MM.1S (cell line): ENCODE measurements around the gene MEGF6.

Source experiments
- DNase-seq: peaks from one replicate; pipeline ENCODE4 v3.0.0-alpha.2; 2015
- H2AFZ ChIP-seq: fragments of 300-600 bp; sonication (generic); 2 replicates; pipeline ENCODE4 v1.6.0; 2016; ENCODE audit warnings: antibody characterized with exemption, low read length
- H3F3A ChIP-seq: fragments of 300-600 bp; sonication (generic); 2 replicates; pipeline ENCODE4 v1.6.1; 2016; ENCODE audit warnings: mild to moderate bottlenecking, antibody characterized with exemption, low read length, moderate library complexity, mixed read lengths; ENCODE audit not compliant: insufficient read depth
- H3K27ac ChIP-seq: fragments of 300-600 bp; sonication (generic); 2 replicates; pipeline ENCODE4 v1.5.1; 2016; ENCODE audit warnings: mild to moderate bottlenecking, low read length
- H3K27me3 ChIP-seq: fragments of 300-600 bp; sonication (generic); replicated peaks from 2 replicates; pipeline ENCODE4 v1.6.0; 2016; ENCODE audit warnings: low read length; ENCODE audit not compliant: insufficient read depth
- H3K36me3 ChIP-seq: fragments of 300-600 bp; sonication (generic); replicated peaks from 2 replicates; pipeline ENCODE4 v1.6.1; 2016; ENCODE audit warnings: mild to moderate bottlenecking, low read length, mixed read lengths; ENCODE audit not compliant: insufficient read depth
- H3K4me1 ChIP-seq: fragments of 300-600 bp; sonication (generic); 2 replicates; pipeline ENCODE4 v1.6.1; 2016; ENCODE audit warnings: low read length, mixed read lengths
- H3K4me2 ChIP-seq: fragments of 300-600 bp; sonication (generic); 2 replicates; pipeline ENCODE4 v1.6.0; 2016; ENCODE audit warnings: low read depth, low read length
- H3K4me3 ChIP-seq: fragments of 300-600 bp; sonication (generic); 2 replicates; pipeline ENCODE4 v1.5.1; 2016; ENCODE audit warnings: low read length, mixed read lengths
- H3K79me2 ChIP-seq: fragments of 300-600 bp; sonication (generic); 2 replicates; pipeline ENCODE4 v1.6.1; 2016; ENCODE audit warnings: mixed run types, low read length, mixed read lengths
- H3K9ac ChIP-seq: fragments of 300-600 bp; sonication (generic); 2 replicates; pipeline ENCODE4 v1.6.1; 2016; ENCODE audit warnings: low read length, mixed read lengths
- H3K9me2 ChIP-seq: fragments of 300-600 bp; sonication (generic); replicated peaks from 2 replicates; pipeline ENCODE4 v1.6.1; 2016; ENCODE audit warnings: mild to moderate bottlenecking, low read length, mixed read lengths; ENCODE audit not compliant: insufficient read depth
- H3K9me3 ChIP-seq: fragments of 300-600 bp; sonication (generic); replicated peaks from 2 replicates; pipeline ENCODE4 v1.6.1; 2016; ENCODE audit warnings: mild to moderate bottlenecking, low read length, mixed read lengths; ENCODE audit not compliant: insufficient read depth
- H4K20me1 ChIP-seq: fragments of 300-600 bp; sonication (generic); 2 replicates; pipeline ENCODE4 v1.6.1; 2016; ENCODE audit warnings: mild to moderate bottlenecking, low read length, moderate library complexity, mixed read lengths; ENCODE audit not compliant: insufficient read depth
- CTCF ChIP-seq: fragments of 300-600 bp; sonication (generic); IDR thresholded peaks from 2 replicates; pipeline ENCODE4 v1.5.1; 2016; ENCODE audit warnings: antibody characterized with exemption, low read length, mixed read lengths
- EZH2 ChIP-seq: fragments of 300-600 bp; sonication (generic); optimal IDR thresholded peaks from 2 replicates; pipeline ENCODE3; 2017; ENCODE audit warnings: low read depth, mild to moderate bottlenecking, antibody characterized with exemption, low read length, mixed read lengths
- EZH2phosphoT487 ChIP-seq: fragments of 300-600 bp; sonication (generic); IDR thresholded peaks from 2 replicates; pipeline ENCODE4 v1.6.1; 2018; ENCODE audit warnings: antibody characterized with exemption, low read length

Gene MEGF6

GRCh38 chr1:3535732-3536131 is 75.6 kb downstream of the MEGF6 start:
- no peaks in the 10 kb centered on the region for H3K36me3 ChIP-seq
- TF ChIP-seq EZH2phosphoT487 (no peak), EZH2 (no peak), CTCF (no peak)
- H4K20me1 ChIP-seq, result no peaks in the 10 kb centered on the region
- no peak overlapping the region for H2AFZ ChIP-seq
- no peak overlapping the region for H3K27ac ChIP-seq
- no peak overlapping the region for H3K9ac ChIP-seq
- no peak for DNase-seq
- no peak overlapping the region for H3K4me3 ChIP-seq
- H3F3A ChIP-seq, result no peaks in the 10 kb centered on the region
- no peaks in the 10 kb centered on the region for H3K9me2 ChIP-seq
- peaks cover 89% of the 10 kb centered on the region for H3K27me3 ChIP-seq
- H3K79me2 ChIP-seq, result no peaks in the 10 kb centered on the region
- no peak overlapping the region for H3K4me2 ChIP-seq
- H3K4me1 ChIP-seq, result no peaks in the 10 kb centered on the region
- H3K9me3 ChIP-seq, result no peaks in the 10 kb centered on the region

DNA sequence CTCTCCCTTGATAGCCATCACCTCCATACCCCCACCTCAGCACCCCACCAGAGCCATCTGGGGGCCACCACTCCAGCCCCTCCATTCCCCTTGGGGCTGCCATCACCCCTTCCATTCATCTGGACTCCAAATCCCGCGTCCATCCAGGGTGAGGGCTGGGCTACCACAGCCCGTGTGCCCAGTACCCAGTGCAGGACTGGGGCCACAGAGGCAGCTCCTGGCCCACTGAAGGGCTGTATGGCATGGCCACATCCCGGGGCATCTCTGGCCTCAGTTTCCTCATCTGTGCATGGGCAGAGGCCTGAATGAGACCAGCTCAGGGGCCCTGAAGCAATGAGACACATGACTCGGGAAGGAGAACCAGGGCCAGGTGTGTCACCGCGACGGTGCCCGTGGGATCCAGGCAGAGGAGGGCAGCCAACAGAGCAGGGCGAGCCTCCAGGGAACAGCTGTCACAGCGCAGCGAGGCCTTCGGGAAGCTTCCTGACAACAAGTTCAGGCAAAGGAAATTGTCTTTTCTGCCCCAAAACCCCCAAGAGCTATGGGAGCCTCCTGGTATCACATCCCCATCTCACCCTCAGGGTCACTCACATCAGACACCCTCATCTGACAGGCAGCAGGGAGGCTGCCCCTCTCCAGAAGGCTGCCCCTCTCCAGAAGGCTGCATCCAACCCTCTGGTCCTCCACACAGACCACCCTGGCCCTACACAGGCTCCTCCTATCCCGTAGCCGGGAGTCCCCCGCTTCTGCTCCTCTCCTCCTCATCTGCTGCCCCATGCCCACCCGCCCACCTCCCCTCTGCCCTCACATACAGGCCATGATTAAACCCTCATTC is 76.3 kb downstream of the MEGF6 start:
- H3K27ac ChIP-seq, result no peak overlapping the region
- no peak for TF ChIP-seq EZH2
- no peak for TF ChIP-seq EZH2phosphoT487
- no peak for TF ChIP-seq CTCF
- no peaks in the 10 kb centered on the region for H3K9me3 ChIP-seq
- no peaks in the 10 kb centered on the region for H3K4me1 ChIP-seq
- H3K9ac ChIP-seq, result no peak overlapping the region
- no peaks in the 10 kb centered on the region for H3F3A ChIP-seq
- no peaks in the 10 kb centered on the region for H3K9me2 ChIP-seq
- peaks cover 89% of the 10 kb centered on the region for H3K27me3 ChIP-seq
- no peak overlapping the region for H2AFZ ChIP-seq
- H4K20me1 ChIP-seq, result no peaks in the 10 kb centered on the region
- H3K79me2 ChIP-seq, result no peaks in the 10 kb centered on the region
- no peak overlapping the region for H3K4me3 ChIP-seq
- no peak for DNase-seq
- H3K4me2 ChIP-seq, result no peak overlapping the region
- H3K36me3 ChIP-seq, result no peaks in the 10 kb centered on the region

DNA sequence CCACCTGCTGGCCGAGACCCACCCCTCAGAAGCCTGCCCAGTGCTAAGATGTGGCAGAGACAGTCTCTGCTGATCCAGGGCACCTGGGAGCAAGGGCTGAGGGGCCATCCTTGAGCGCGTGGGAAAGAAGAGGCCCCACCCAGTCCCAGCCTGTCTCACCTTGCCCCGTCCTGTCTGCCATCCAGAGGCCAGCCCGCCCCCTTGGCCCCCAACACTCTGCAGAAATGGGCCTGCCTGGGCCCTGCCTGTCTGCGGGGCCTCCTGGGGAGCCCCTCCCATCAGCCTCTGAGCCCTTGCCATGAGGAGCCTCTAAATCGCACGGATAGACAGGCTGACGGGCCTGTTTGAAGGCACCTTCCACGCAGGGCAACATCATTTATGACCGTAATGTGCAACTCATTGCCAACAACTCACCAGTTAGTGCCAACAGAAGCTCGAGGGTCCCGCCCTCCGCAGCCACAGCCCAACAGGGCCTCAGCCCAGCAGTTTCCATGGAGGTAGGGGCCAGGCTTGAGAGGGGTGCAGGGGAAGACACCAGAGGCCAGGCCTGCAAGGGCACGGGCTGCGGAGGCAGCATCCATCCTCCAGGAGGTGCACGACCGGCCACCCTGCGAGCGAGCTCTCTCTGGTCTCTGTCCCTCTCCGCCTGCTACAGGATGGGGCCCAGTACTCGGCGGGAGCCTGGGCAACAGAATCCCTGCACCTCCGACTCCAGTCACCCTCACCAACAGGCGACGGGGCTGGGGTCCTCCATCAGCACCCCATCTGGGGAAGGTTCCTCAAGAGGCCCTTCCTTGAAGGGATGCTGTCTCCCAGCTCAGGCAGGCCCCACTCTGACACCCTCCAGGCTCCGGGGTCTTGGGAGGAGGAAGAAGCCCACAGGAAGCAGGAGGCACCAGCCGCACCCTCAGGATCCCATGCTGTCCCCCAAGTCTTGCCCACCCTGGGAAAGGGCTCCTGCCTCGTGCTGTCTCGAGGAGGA is 78.0 kb downstream of the MEGF6 start:
- no peak overlapping the region for H3K27ac ChIP-seq
- H3K79me2 ChIP-seq, result no peaks in the 10 kb centered on the region

More for the DNA sequence above, 78.0 kb downstream of the MEGF6 start:
- TF ChIP-seq EZH2phosphoT487 (no peak), EZH2 (no peak), CTCF (peak; percentile 20)
- Histone ChIP-seq H3K9ac (no peak overlapping the region), H3K27me3 (peaks cover 90% of the 10 kb centered on the region), H3K4me2 (no peak overlapping the region), H4K20me1 (no peaks in the 10 kb centered on the region), H3K9me3 (no peaks in the 10 kb centered on the region), H3K9me2 (no peaks in the 10 kb centered on the region), H2AFZ (no peak overlapping the region), H3K4me1 (no peaks in the 10 kb centered on the region), H3K4me3 (no peak overlapping the region), H3K36me3 (no peaks in the 10 kb centered on the region), H3F3A (no peaks in the 10 kb centered on the region)
- no peak for DNase-seq
